KOPT-K1 (cell line): ENCODE measurements around the gene ANKRD44.

ENCODE experiments used
- H3K27ac ChIP-seq: fragments of 200-600 bp; sonication (generic); 2 replicates; pipeline ENCODE4 v1.5.1; 2016; ENCODE audit warnings: antibody characterized with exemption, mild to moderate bottlenecking, low read depth, low read length; ENCODE audit not compliant: poor library complexity, severe bottlenecking
- H3K36me3 ChIP-seq: fragments of 200-600 bp; sonication (generic); 2 replicates; pipeline ENCODE4 v1.5.1; 2017; ENCODE audit warnings: antibody characterized with exemption, mild to moderate bottlenecking, low read length, moderate library complexity; ENCODE audit not compliant: insufficient read depth
- H3K9me3 ChIP-seq: fragments of 200-600 bp; sonication (generic); 2 replicates; pipeline ENCODE4 v1.5.1; 2017; ENCODE audit warnings: antibody characterized with exemption, low read length, mild to moderate bottlenecking; ENCODE audit not compliant: insufficient read depth, poor library complexity, severe bottlenecking

ANKRD44 gene

GRCh38 chr2:197265036-197265435 lies 45.5 kb downstream of the ANKRD44 start:
- no peak overlapping the region for H3K27ac ChIP-seq
- no peaks in the 10 kb centered on the region for H3K9me3 ChIP-seq
- no peaks in the 10 kb centered on the region for H3K36me3 ChIP-seq

- no peaks in the 10 kb centered on the region for H3K9me3 ChIP-seq
- no peaks in the 10 kb centered on the region for H3K36me3 ChIP-seq
- H3K27ac ChIP-seq = no peak overlapping the region
Measured at GRCh38 chr2:197264332-197264731, 46.2 kb downstream of the ANKRD44 start.

GRCh38 chr2:197263077-197263476 lies 47.5 kb downstream of the ANKRD44 start:
- Histone ChIP-seq H3K36me3 (no peaks in the 10 kb centered on the region), H3K9me3 (no peaks in the 10 kb centered on the region), H3K27ac (no peak overlapping the region)

GRCh38 chr2:197261808-197262226 lies 48.8 kb downstream of the ANKRD44 start:
- Histone ChIP-seq H3K36me3 (no peaks in the 10 kb centered on the region), H3K9me3 (no peaks in the 10 kb centered on the region), H3K27ac (no peak overlapping the region)

- Histone ChIP-seq H3K27ac (no peak overlapping the region), H3K36me3 (no peaks in the 10 kb centered on the region), H3K9me3 (no peaks in the 10 kb centered on the region)
Measured at GRCh38 chr2:197259470-197259999, 51.0 kb downstream of the ANKRD44 start.

GRCh38 chr2:197258580-197258979 lies 52.0 kb downstream of the ANKRD44 start:
- Histone ChIP-seq H3K36me3 (no peaks in the 10 kb centered on the region), H3K27ac (no peak overlapping the region), H3K9me3 (no peaks in the 10 kb centered on the region)

GRCh38 chr2:197256547-197257170 lies 53.9 kb downstream of the ANKRD44 start:
- peak overlapping the region; percentile 83 for H3K27ac ChIP-seq
- H3K9me3 ChIP-seq = no peaks in the 10 kb centered on the region
- H3K36me3 ChIP-seq = no peaks in the 10 kb centered on the region

- H3K27ac ChIP-seq = peak overlapping the region; percentile 83
Measured at GRCh38 chr2:197256021-197256420, 54.6 kb downstream of the ANKRD44 start.

GRCh38 chr2:197255543-197255942 lies 55.0 kb downstream of the ANKRD44 start:
- Histone ChIP-seq H3K9me3 (no peaks in the 10 kb centered on the region), H3K27ac (peak overlapping the region; percentile 83), H3K36me3 (no peaks in the 10 kb centered on the region)

More at GRCh38 chr2:197256021-197256420, 54.6 kb downstream of the ANKRD44 start:
- H3K36me3 ChIP-seq = no peaks in the 10 kb centered on the region
- no peaks in the 10 kb centered on the region for H3K9me3 ChIP-seq

- Histone ChIP-seq H3K36me3 (no peaks in the 10 kb centered on the region), H3K27ac (peak overlapping the region; percentile 83), H3K9me3 (no peaks in the 10 kb centered on the region)
Measured at GRCh38 chr2:197254776-197255530, 55.6 kb downstream of the ANKRD44 start.

GRCh38 chr2:197251576-197251975 lies 59.0 kb downstream of the ANKRD44 start:
- no peak overlapping the region for H3K27ac ChIP-seq
- no peaks in the 10 kb centered on the region for H3K9me3 ChIP-seq
- no peaks in the 10 kb centered on the region for H3K36me3 ChIP-seq

GRCh38 chr2:197251163-197251562 lies 59.4 kb downstream of the ANKRD44 start:
- H3K36me3 ChIP-seq = no peaks in the 10 kb centered on the region
- H3K27ac ChIP-seq = no peak overlapping the region
- no peaks in the 10 kb centered on the region for H3K9me3 ChIP-seq

GRCh38 chr2:197250084-197250397 lies 60.5 kb downstream of the ANKRD44 start:
- Histone ChIP-seq H3K36me3 (no peaks in the 10 kb centered on the region), H3K27ac (peak overlapping the region; percentile 2), H3K9me3 (no peaks in the 10 kb centered on the region)

GRCh38 chr2:197249381-197250083 lies 61.0 kb downstream of the ANKRD44 start:
- Histone ChIP-seq H3K9me3 (no peaks in the 10 kb centered on the region), H3K27ac (peak overlapping the region; percentile 2), H3K36me3 (no peaks in the 10 kb centered on the region)

- H3K27ac ChIP-seq = peak overlapping the region; percentile 10
- no peaks in the 10 kb centered on the region for H3K9me3 ChIP-seq
- H3K36me3 ChIP-seq = no peaks in the 10 kb centered on the region
Measured at GRCh38 chr2:197248623-197249022, 62.0 kb downstream of the ANKRD44 start.
